HCT116 (cell line): ENCODE measurements around the gene FAM43A. TPM values are rescaled to one million over a fixed set of nuclear protein-coding genes. Genes with fewer than 3 reads are reported as not detected.

Experiments used
- ATAC-seq: fragments of 200-7000 bp; cut with Tn5 transposase; 2 replicates; pipeline ENCODE4 v1.9.1; 2020; ENCODE audit warnings: mild to moderate bottlenecking, moderate library complexity
- BruUV-seq: library from RNA; stranded (reverse); fragments of 400-500 nt; replicated peaks from 2 replicates; lab custom pipeline; 2021; lab: Mats Ljungman, UMichigan
- CTCF ChIA-PET: fragments of 300-600 bp; sonication (Branson Sonifier 250); formaldehyde crosslinking; loops from one replicate; lab custom pipeline; 2021; ENCODE audit warnings: antibody characterized with exemption; lab: Charles Lee
- POLR2A ChIA-PET: fragments of 300-600, 350-600 bp; sonication (Branson Sonifier 250); formaldehyde crosslinking; loops from one replicate; lab custom pipeline; 2021; ENCODE audit warnings: antibody characterized with exemption; lab: Charles Lee
- RAD21 ChIA-PET, 2 experiments: fragments of 300-600 bp; sonication (Branson Sonifier 250); formaldehyde crosslinking; loops; one replicate each; lab custom pipeline; 2023; ENCODE audit warnings: low total read pairs in 2 of 2; ENCODE audit not compliant: uncharacterized antibody in 2 of 2, unreplicated experiment in 2 of 2, low non-redundant PET in 1 of 2; lab: Charles Lee
- DNase-seq: peaks from one replicate; pipeline ENCODE4 v3.0.0-alpha.2; 2010; ENCODE audit warnings: low read depth, low spot score
- H2AFZ ChIP-seq: fragments of 200-600 bp; shearing (Covaris generic), sonication (generic); 2 replicates; pipeline ENCODE4 v1.6.1; 2017; ENCODE audit warnings: low read depth, mixed run types, mixed read lengths, antibody characterized with exemption, low read length; ENCODE audit not compliant: poor library complexity, severe bottlenecking
- H3K27ac ChIP-seq: 2 replicates; pipeline ENCODE4 v1.5.1; 2012; ENCODE audit warnings: low read depth, low read length
- H3K27me3 ChIP-seq: fragments of 200-600 bp; sonication (generic); 2 replicates; pipeline ENCODE4 v1.6.1; 2016; ENCODE audit warnings: mixed run types, low read length, mixed read lengths; ENCODE audit not compliant: insufficient read depth
- H3K36me3 ChIP-seq, 2 experiments: fragments of 200-500 bp in 1 of 2; fragments of 200-600 bp in 1 of 2; sonication (Bioruptor generic) in 1 of 2; sonication (generic) in 1 of 2; 2 replicates each; pipeline versions ENCODE4 v1.5.1 to v1.6.1; 2014 to 2016; ENCODE audit warnings: low read length in 2 of 2, inconsistent platforms in 1 of 2, mixed read lengths in 1 of 2, mixed run types in 1 of 2; ENCODE audit not compliant: insufficient read depth in 2 of 2, control insufficient read depth in 1 of 2
- H3K4me1 ChIP-seq, 2 experiments: fragments of 200-600 bp in 1 of 2; sonication (generic) in 1 of 2; 2 replicates each; pipeline versions ENCODE4 v1.5.1 to v1.6.1; 2012 to 2017; ENCODE audit warnings: low read length in 2 of 2, inconsistent platforms in 1 of 2, mild to moderate bottlenecking in 1 of 2, mixed read lengths in 1 of 2, mixed run types in 1 of 2, moderate library complexity in 1 of 2; ENCODE audit not compliant: insufficient read depth in 2 of 2, control insufficient read depth in 1 of 2
- H3K4me2 ChIP-seq: fragments of 200-600 bp; sonication (generic); 2 replicates; pipeline ENCODE4 v1.6.1; 2017; ENCODE audit warnings: mixed run types, low read length, mixed read lengths
- H3K4me3 ChIP-seq, 2 experiments: fragments of 200-600 bp in 1 of 2; sonication (generic) in 1 of 2; replicated peaks in 1 of 2; 2 replicates each; pipeline ENCODE4 v1.5.1; 2011 to 2016; ENCODE audit warnings: low read length in 2 of 2, control low read depth in 1 of 2, low read depth in 1 of 2, mild to moderate bottlenecking in 1 of 2, mixed read lengths in 1 of 2, mixed run types in 1 of 2
- H3K79me2 ChIP-seq: fragments of 200-600 bp; sonication (generic); 2 replicates; pipeline ENCODE4 v1.6.1; 2017; ENCODE audit warnings: mild to moderate bottlenecking, mixed run types, low read length, moderate library complexity, mixed read lengths; ENCODE audit not compliant: insufficient read depth
- H3K9ac ChIP-seq: fragments of 200-600 bp; sonication (generic); 2 replicates; pipeline ENCODE4 v1.6.1; 2016; ENCODE audit warnings: low read length, mixed read lengths
- H3K9me2 ChIP-seq: fragments of 200-600 bp; sonication (generic), shearing (Covaris generic); 2 replicates; pipeline ENCODE4 v1.6.1; 2017; ENCODE audit warnings: mixed run types, mild to moderate bottlenecking, moderate library complexity; ENCODE audit not compliant: insufficient read depth
- H3K9me3 ChIP-seq, 2 experiments: fragments of 200-500 bp in 1 of 2; fragments of 200-600 bp in 1 of 2; sonication (Bioruptor generic) in 1 of 2; sonication (generic) in 1 of 2; 2 replicates each; pipeline ENCODE4 v1.6.1; 2014 to 2017; ENCODE audit warnings: low read length in 2 of 2, mixed read lengths in 2 of 2, inconsistent platforms in 1 of 2, low read depth in 1 of 2, mild to moderate bottlenecking in 1 of 2, mixed run types in 1 of 2, moderate library complexity in 1 of 2; ENCODE audit not compliant: control insufficient read depth in 1 of 2, insufficient read depth in 1 of 2
- H4K20me1 ChIP-seq: fragments of 200-600 bp; sonication (generic), shearing (Covaris generic); 2 replicates; pipeline ENCODE4 v1.6.1; 2017; ENCODE audit warnings: mixed run types, mild to moderate bottlenecking, moderate library complexity; ENCODE audit not compliant: insufficient read depth
- CBX3 ChIP-seq: IDR thresholded peaks from 2 replicates; pipeline ENCODE4 v1.6.1; 2012; ENCODE audit warnings: low read depth
- CEBPB ChIP-seq: IDR thresholded peaks from 2 replicates; pipeline ENCODE4 v1.6.1; 2012; ENCODE audit warnings: low read depth
- EZH2phosphoT487 ChIP-seq: fragments of 200-600 bp; IDR thresholded peaks from 2 replicates; pipeline ENCODE4 v1.6.1; 2018; ENCODE audit warnings: antibody characterized with exemption, borderline replicate concordance
- FOSL1 ChIP-seq: IDR thresholded peaks from 2 replicates; pipeline ENCODE4 v1.6.1; 2012; ENCODE audit warnings: low read depth
- JUND ChIP-seq: IDR thresholded peaks from 2 replicates; pipeline ENCODE4 v1.6.1; 2012
- MAX ChIP-seq: IDR thresholded peaks from 2 replicates; pipeline ENCODE4 v1.6.1; 2012
- POLR2A ChIP-seq: IDR thresholded peaks from 2 replicates; pipeline ENCODE4 v1.7.0; 2011; ENCODE audit warnings: borderline replicate concordance; ENCODE audit not compliant: insufficient read depth, insufficient read length; ENCODE audit errors: extremely low read depth
- POLR2AphosphoS5 ChIP-seq: IDR thresholded peaks from 2 replicates; pipeline ENCODE4 v1.6.1; 2011; ENCODE audit warnings: mild to moderate bottlenecking, low read depth, low read length, moderate library complexity
- RAD21 ChIP-seq: IDR thresholded peaks from 2 replicates; pipeline ENCODE4 v1.6.1; 2012; ENCODE audit warnings: low read depth, mild to moderate bottlenecking
- SP1 ChIP-seq: IDR thresholded peaks from 2 replicates; pipeline ENCODE4 v1.6.1; 2012; ENCODE audit warnings: low read depth
- TCF7L2 ChIP-seq: IDR thresholded peaks from 2 replicates; pipeline ENCODE4 v1.7.0; 2011; ENCODE audit warnings: borderline replicate concordance, inconsistent platforms; ENCODE audit not compliant: insufficient read depth, insufficient read length; ENCODE audit errors: extremely low read depth
- YY1 ChIP-seq: IDR thresholded peaks from 2 replicates; pipeline ENCODE4 v1.6.1; 2011; ENCODE audit warnings: low read length, low read depth, moderate library complexity, mild to moderate bottlenecking; ENCODE audit not compliant: insufficient replicate concordance; ENCODE audit errors: extremely low read depth
- intact Hi-C: fragments of 100-400 bp; cut with micrococcal nuclease; formaldehyde crosslinking; loops from 2 replicates; pipeline ENCODE4 v1.10.0; 2022
- total RNA-seq: library from RNA; stranded (reverse); gene quantifications from one replicate; pipeline ENCODE4 v1.2.1, GENCODE V29; 2021; ENCODE audit not compliant: unreplicated experiment
- TF ChIP-seq, protein P1 (sequence below), 3 experiments: fragments of 200-600 bp in 1 of 3; sonication (generic) in 1 of 3; IDR thresholded peaks in 2 of 3; conservative IDR thresholded peaks in 1 of 3; 2 replicates each; pipeline ENCODE4 v1.5.1; 2012 to 2017; ENCODE audit warnings: low read depth in 2 of 3, low read length in 2 of 3, antibody characterized with exemption in 1 of 3, borderline replicate concordance in 1 of 3, control low read depth in 1 of 3, mild to moderate bottlenecking in 1 of 3, mixed read lengths in 1 of 3, mixed run types in 1 of 3, moderate library complexity in 1 of 3; ENCODE audit not compliant: insufficient read depth in 1 of 3

Gene FAM43A
- total RNA-seq, 1 experiment from 2014 or later, result 6.8 TPM

GRCh38 chr3:194682189-194682693 lies 3.4 kb upstream of the FAM43A start:
- intact Hi-C loops, result loop anchor here (1.0 to 5.0 kb wide), 6 partner anchors 59 to 840 kb away; no protein-coding TSS in a partner anchor
- no TSS peak for BruUV-seq
- no peaks in the 10 kb centered on the region for H3K36me3 ChIP-seq
- ChIA-PET RAD21 (interaction anchor here (0.5 to 1.6 kb wide), 22 partner anchors 10 to 588 kb away, joined by 3 to 13 read pairs (median 5); partner anchors contain the start of gene LSG1 (in 2 of the 2)), POLR2A (interaction anchor here (1.0 to 2.5 kb wide), 6 partner anchors 9 to 589 kb away, joined by 3 to 17 read pairs (median 4); partner anchors contain the start of genes LSG1 and XXYLT1)
- H4K20me1 ChIP-seq, result no peaks in the 10 kb centered on the region
- DNase-seq, result no peak
- no peak overlapping the region for H3K27ac ChIP-seq
- peak overlapping the region; percentile 78 for H3K4me2 ChIP-seq
- H3K4me3 ChIP-seq, result peak overlapping the region in 1 of 2 experiments; percentile 41; a peak in 1 of 4 replicates
- no peaks in the 10 kb centered on the region for H3K27me3 ChIP-seq
- H3K79me2 ChIP-seq, result no peaks in the 10 kb centered on the region
- no peaks in the 10 kb centered on the region for H3K9me3 ChIP-seq
- TF ChIP-seq TCF7L2, result peak; percentile 19
- TF ChIP-seq POLR2AphosphoS5, result no peak
- TF ChIP-seq YY1, result no peak
- no peak for TF ChIP-seq CBX3
- TF ChIP-seq, all 23 proteins: peak for 1
- no peak for ATAC-seq
- Histone ChIP-seq H3K4me1 (peaks cover 16 to 29% of the 10 kb centered on the region in 2 experiments), H3K9me2 (no peaks in the 10 kb centered on the region), H3K9ac (no peak overlapping the region), H2AFZ (peak overlapping the region; percentile 95)
- CTCF ChIA-PET, result interaction anchor here (0.6 to 2.2 kb wide), 30 partner anchors 10 to 589 kb away, joined by 3 to 62 read pairs (median 6); partner anchors contain the start of genes LSG1 and XXYLT1

DNA sequence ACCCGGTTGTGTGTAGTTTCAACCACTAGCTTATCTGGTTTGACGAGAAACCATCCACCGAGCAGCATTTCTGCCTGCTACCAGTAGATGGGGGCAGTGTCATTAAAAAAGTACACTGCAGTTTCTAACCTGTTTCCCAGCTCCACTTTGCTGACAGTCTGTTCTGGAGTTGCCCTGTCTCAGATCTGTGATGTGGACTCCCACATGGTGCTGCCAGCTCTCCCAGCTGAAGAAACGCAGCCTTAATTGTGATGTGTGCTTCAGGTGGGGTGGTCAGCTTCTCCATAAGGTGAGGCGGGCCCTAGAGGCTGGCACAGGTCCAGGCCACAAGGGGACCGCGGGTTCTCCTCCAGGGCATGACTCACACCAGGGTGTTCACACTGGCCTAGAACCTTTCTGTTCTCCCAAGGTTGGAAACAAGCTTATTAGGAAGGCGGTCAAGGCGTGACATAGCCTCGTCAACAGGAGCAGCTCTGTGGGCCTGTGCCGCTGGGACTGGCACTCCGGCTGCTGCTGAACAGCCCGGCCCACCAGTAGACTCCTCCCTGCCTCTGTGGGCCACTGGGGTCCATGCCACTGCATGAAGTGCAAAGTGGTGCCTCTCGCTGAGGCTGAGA lies 2.9 kb upstream of the FAM43A start:
- no peak for TF ChIP-seq EZH2phosphoT487
- peak; percentile 77 for TF ChIP-seq MAX
- peak; percentile 32; the same call in 1 of the 2 replicates for TF ChIP-seq JUND
- peak; percentile 17 for TF ChIP-seq YY1
- TF ChIP-seq FOSL1, result peak; percentile 53; the same call in 1 of the 2 replicates
- peak; percentile 99 for TF ChIP-seq RAD21
- TF ChIP-seq SP1, result peak; percentile 36
- peak; percentile 77 for TF ChIP-seq CBX3
- TF ChIP-seq, protein P1, sequence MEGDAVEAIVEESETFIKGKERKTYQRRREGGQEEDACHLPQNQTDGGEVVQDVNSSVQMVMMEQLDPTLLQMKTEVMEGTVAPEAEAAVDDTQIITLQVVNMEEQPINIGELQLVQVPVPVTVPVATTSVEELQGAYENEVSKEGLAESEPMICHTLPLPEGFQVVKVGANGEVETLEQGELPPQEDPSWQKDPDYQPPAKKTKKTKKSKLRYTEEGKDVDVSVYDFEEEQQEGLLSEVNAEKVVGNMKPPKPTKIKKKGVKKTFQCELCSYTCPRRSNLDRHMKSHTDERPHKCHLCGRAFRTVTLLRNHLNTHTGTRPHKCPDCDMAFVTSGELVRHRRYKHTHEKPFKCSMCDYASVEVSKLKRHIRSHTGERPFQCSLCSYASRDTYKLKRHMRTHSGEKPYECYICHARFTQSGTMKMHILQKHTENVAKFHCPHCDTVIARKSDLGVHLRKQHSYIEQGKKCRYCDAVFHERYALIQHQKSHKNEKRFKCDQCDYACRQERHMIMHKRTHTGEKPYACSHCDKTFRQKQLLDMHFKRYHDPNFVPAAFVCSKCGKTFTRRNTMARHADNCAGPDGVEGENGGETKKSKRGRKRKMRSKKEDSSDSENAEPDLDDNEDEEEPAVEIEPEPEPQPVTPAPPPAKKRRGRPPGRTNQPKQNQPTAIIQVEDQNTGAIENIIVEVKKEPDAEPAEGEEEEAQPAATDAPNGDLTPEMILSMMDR (IDR thresholded peaks at IDR 0.05 in 2 of 3, conservative IDR thresholded peaks at IDR 0.05 in 1 of 3; ENCODE audit: borderline replicate concordance in 1 of 3, insufficient read depth in 1 of 3, low read depth in 2 of 3, low read length in 2 of 3), result peak; percentile 76 to 98 (median 92)
- TF ChIP-seq CEBPB, result no peak
- no peak for TF ChIP-seq POLR2A
- TF ChIP-seq POLR2AphosphoS5, result peak; percentile 54
- H3K9me2 ChIP-seq, result no peaks in the 10 kb centered on the region
- no TSS peak for BruUV-seq
- peak overlapping the region; percentile 78 for H3K4me2 ChIP-seq
- H3K4me1 ChIP-seq, result peaks cover 16 to 29% of the 10 kb centered on the region in 2 experiments
- ATAC-seq (peak; percentile 78), DNase-seq (peak; percentile 88)
- no peaks in the 10 kb centered on the region for H3K27me3 ChIP-seq
- peak overlapping the region; percentile 10 to 41; a peak in 2 of 4 replicates for H3K4me3 ChIP-seq
- H3K9me3 ChIP-seq, result no peaks in the 10 kb centered on the region
- POLR2A ChIA-PET, result interaction anchor here (0.7 to 2.5 kb wide), 7 partner anchors 8 to 588 kb away, joined by 3 to 17 read pairs (median 4); partner anchors contain the start of genes LSG1 and XXYLT1
- H3K36me3 ChIP-seq, result no peaks in the 10 kb centered on the region
- peak overlapping the region; percentile 20 for H3K27ac ChIP-seq
- intact Hi-C loops, result loop anchor here (1.0 to 5.0 kb wide), 6 partner anchors 58 to 839 kb away; no protein-coding TSS in a partner anchor
- no peaks in the 10 kb centered on the region for H3K79me2 ChIP-seq
- RAD21 ChIA-PET, result interaction anchor here (0.5 to 1.6 kb wide), 22 partner anchors 11 to 588 kb away, joined by 3 to 13 read pairs (median 5); partner anchors contain the start of gene LSG1 (in 2 of the 2)
- H3K9ac ChIP-seq, result peak overlapping the region; percentile 17; the same call in 1 of the 2 replicates
- no peaks in the 10 kb centered on the region for H4K20me1 ChIP-seq
- CTCF ChIA-PET, result interaction anchor here (0.6 to 2.2 kb wide), 32 partner anchors 10 to 588 kb away, joined by 3 to 62 read pairs (median 5); partner anchors contain the start of genes LSG1 and XXYLT1
- H2AFZ ChIP-seq, result peak overlapping the region; percentile 95
